ENCODE data around the gene GRIN2A. TPM values are rescaled to one million over a fixed set of nuclear protein-coding genes. Genes with fewer than 3 reads are reported as not detected.

GRIN2A gene
- total RNA-seq, 1 donor from 2014 or later: not detected

DNA sequence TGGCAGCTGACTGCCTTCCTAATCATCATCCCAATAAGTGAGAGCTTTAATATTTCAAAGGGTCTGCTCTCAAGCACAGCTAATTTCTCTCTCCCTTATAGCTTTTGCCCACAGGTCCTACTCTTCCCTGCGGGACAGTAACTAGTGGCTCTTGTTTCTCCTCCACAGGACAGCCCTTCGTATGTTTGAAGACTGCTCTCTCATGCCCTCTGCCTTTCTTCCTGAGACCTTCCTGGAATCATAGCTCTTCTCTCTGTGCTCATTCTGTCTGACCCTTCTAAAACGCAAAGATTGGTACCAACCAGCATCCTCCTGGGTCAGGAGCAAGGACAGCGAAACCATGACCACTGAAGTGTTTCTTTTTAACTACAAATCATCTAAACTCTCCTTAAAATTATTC lies 168.9 kb downstream of the GRIN2A start:
- no peak overlapping the region for H3K4me3 Mint-ChIP-seq (ENCODE audit: unreplicated experiment)
- H3K9me3 Mint-ChIP-seq (ENCODE audit: low read depth): no peaks in the 10 kb centered on the region
- DNase-seq (ENCODE audit: low spot score): no peak
- H3K4me1 Mint-ChIP-seq (ENCODE audit: low read depth): no peaks in the 10 kb centered on the region
- H3K27me3 Mint-ChIP-seq (ENCODE audit: low read depth): peaks cover 1% of the 10 kb centered on the region
- no peak overlapping the region for H3K27ac Mint-ChIP-seq (ENCODE audit: unreplicated experiment)
- TF ChIP-seq CTCF (IDR thresholded peaks at IDR 0.05): no peak
- no peaks in the 10 kb centered on the region for H3K36me3 Mint-ChIP-seq (ENCODE audit: low read depth)

- Mint-ChIP-seq H3K27me3 (ENCODE audit: low read depth) (peaks cover 1% of the 10 kb centered on the region), H3K4me1 (ENCODE audit: low read depth) (no peaks in the 10 kb centered on the region), H3K4me3 (ENCODE audit: unreplicated experiment) (no peak overlapping the region)
Measured at GRCh38 chr16:10009684-10010083, 172.5 kb downstream of the GRIN2A start.

GRCh38 chr16:10003486-10003885 lies 178.7 kb downstream of the GRIN2A start:
- DNase-seq (ENCODE audit: low spot score): no peak
- Mint-ChIP-seq H3K27ac (ENCODE audit: unreplicated experiment) (no peak overlapping the region), H3K4me1 (ENCODE audit: low read depth) (no peaks in the 10 kb centered on the region), H3K9me3 (ENCODE audit: low read depth) (peaks cover 42% of the 10 kb centered on the region), H3K36me3 (ENCODE audit: low read depth) (no peaks in the 10 kb centered on the region), H3K27me3 (ENCODE audit: low read depth) (no peaks in the 10 kb centered on the region), H3K4me3 (ENCODE audit: unreplicated experiment) (no peak overlapping the region)
- TF ChIP-seq CTCF (IDR thresholded peaks at IDR 0.05): no peak

More at GRCh38 chr16:10009684-10010083, 172.5 kb downstream of the GRIN2A start:
- TF ChIP-seq CTCF (IDR thresholded peaks at IDR 0.05): no peak
- DNase-seq (ENCODE audit: low spot score): no peak
- Mint-ChIP-seq H3K9me3 (ENCODE audit: low read depth) (peaks cover 16% of the 10 kb centered on the region), H3K36me3 (ENCODE audit: low read depth) (no peaks in the 10 kb centered on the region), H3K27ac (ENCODE audit: unreplicated experiment) (no peak overlapping the region)

- Mint-ChIP-seq H3K27ac (ENCODE audit: unreplicated experiment) (no peak overlapping the region), H3K4me1 (ENCODE audit: low read depth) (no peaks in the 10 kb centered on the region), H3K36me3 (ENCODE audit: low read depth) (no peaks in the 10 kb centered on the region), H3K27me3 (ENCODE audit: low read depth) (no peaks in the 10 kb centered on the region), H3K9me3 (ENCODE audit: low read depth) (peaks cover 40% of the 10 kb centered on the region), H3K4me3 (ENCODE audit: unreplicated experiment) (no peak overlapping the region)
- TF ChIP-seq CTCF (IDR thresholded peaks at IDR 0.05): no peak
- DNase-seq (ENCODE audit: low spot score): no peak
Measured at GRCh38 chr16:10001258-10001775, 180.9 kb downstream of the GRIN2A start.

- TF ChIP-seq CTCF (IDR thresholded peaks at IDR 0.05): no peak
- no peak overlapping the region for H3K27ac Mint-ChIP-seq (ENCODE audit: unreplicated experiment)
- no peak for DNase-seq (ENCODE audit: low spot score)
- no peaks in the 10 kb centered on the region for H3K36me3 Mint-ChIP-seq (ENCODE audit: low read depth)
- no peaks in the 10 kb centered on the region for H3K27me3 Mint-ChIP-seq (ENCODE audit: low read depth)
- no peaks in the 10 kb centered on the region for H3K4me1 Mint-ChIP-seq (ENCODE audit: low read depth)
- H3K4me3 Mint-ChIP-seq (ENCODE audit: unreplicated experiment): no peak overlapping the region
- peaks cover 25% of the 10 kb centered on the region for H3K9me3 Mint-ChIP-seq (ENCODE audit: low read depth)
Measured at GRCh38 chr16:9996221-9996620, 186.0 kb downstream of the GRIN2A start.

All from chondrocyte (in vitro differentiated cells).